HL-60 (cell line): ENCODE measurements around the gene SETD7.

Source experiments
- DNase-seq, 2 experiments: peaks; one replicate each; pipeline ENCODE4 v3.0.0-alpha.2; 2010 to 2020; ENCODE audit warnings: low read depth in 1 of 2, low spot score in 1 of 2
- H3K27ac ChIP-seq: fragments of 250-450 bp; sonication (Bioruptor Pico); replicated peaks from 2 replicates; pipeline ENCODE4 v1.5.1; 2020; ENCODE audit warnings: mild to moderate bottlenecking, moderate library complexity
- H3K27me3 ChIP-seq: fragments of 250-450 bp; sonication (Bioruptor Pico); 2 replicates; pipeline ENCODE4 v1.5.1; 2021; ENCODE audit warnings: mild to moderate bottlenecking, moderate library complexity; ENCODE audit not compliant: insufficient read depth, poor library complexity, severe bottlenecking
- H3K4me3 ChIP-seq: replicated peaks from 2 replicates; pipeline ENCODE4 v1.5.1; 2011; ENCODE audit warnings: mild to moderate bottlenecking, control low read depth, low read length; ENCODE audit not compliant: insufficient read depth
- GABPA ChIP-seq: IDR thresholded peaks from 2 replicates; pipeline ENCODE4 v1.6.1; 2012; ENCODE audit warnings: low read depth
- POLR2AphosphoS5 ChIP-seq: IDR thresholded peaks from 2 replicates; pipeline ENCODE4 v1.6.1; 2012; ENCODE audit warnings: low read depth
- SPI1 ChIP-seq: IDR thresholded peaks from 2 replicates; pipeline ENCODE4 v1.6.1; 2012; ENCODE audit warnings: low read depth, mild to moderate bottlenecking, borderline replicate concordance
- TF ChIP-seq, protein P1 (sequence below): IDR thresholded peaks from 2 replicates; pipeline ENCODE4 v1.6.1; 2012; ENCODE audit warnings: low read depth; ENCODE audit not compliant: insufficient replicate concordance
- TF ChIP-seq, protein P2 (sequence below): IDR thresholded peaks from one replicate; pipeline ENCODE4 v1.5.1; 2011; ENCODE audit warnings: low read length, control low read depth, inconsistent platforms; ENCODE audit not compliant: insufficient read depth

SETD7 gene

GRCh38 chr4:139593091-139593564 lies 37.1 kb upstream of the SETD7 start:
- TF ChIP-seq GABPA (no peak), SPI1 (no peak), POLR2AphosphoS5 (no peak)
- TF ChIP-seq, protein P1, sequence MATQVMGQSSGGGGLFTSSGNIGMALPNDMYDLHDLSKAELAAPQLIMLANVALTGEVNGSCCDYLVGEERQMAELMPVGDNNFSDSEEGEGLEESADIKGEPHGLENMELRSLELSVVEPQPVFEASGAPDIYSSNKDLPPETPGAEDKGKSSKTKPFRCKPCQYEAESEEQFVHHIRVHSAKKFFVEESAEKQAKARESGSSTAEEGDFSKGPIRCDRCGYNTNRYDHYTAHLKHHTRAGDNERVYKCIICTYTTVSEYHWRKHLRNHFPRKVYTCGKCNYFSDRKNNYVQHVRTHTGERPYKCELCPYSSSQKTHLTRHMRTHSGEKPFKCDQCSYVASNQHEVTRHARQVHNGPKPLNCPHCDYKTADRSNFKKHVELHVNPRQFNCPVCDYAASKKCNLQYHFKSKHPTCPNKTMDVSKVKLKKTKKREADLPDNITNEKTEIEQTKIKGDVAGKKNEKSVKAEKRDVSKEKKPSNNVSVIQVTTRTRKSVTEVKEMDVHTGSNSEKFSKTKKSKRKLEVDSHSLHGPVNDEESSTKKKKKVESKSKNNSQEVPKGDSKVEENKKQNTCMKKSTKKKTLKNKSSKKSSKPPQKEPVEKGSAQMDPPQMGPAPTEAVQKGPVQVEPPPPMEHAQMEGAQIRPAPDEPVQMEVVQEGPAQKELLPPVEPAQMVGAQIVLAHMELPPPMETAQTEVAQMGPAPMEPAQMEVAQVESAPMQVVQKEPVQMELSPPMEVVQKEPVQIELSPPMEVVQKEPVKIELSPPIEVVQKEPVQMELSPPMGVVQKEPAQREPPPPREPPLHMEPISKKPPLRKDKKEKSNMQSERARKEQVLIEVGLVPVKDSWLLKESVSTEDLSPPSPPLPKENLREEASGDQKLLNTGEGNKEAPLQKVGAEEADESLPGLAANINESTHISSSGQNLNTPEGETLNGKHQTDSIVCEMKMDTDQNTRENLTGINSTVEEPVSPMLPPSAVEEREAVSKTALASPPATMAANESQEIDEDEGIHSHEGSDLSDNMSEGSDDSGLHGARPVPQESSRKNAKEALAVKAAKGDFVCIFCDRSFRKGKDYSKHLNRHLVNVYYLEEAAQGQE = no peak
- TF ChIP-seq, protein P2, sequence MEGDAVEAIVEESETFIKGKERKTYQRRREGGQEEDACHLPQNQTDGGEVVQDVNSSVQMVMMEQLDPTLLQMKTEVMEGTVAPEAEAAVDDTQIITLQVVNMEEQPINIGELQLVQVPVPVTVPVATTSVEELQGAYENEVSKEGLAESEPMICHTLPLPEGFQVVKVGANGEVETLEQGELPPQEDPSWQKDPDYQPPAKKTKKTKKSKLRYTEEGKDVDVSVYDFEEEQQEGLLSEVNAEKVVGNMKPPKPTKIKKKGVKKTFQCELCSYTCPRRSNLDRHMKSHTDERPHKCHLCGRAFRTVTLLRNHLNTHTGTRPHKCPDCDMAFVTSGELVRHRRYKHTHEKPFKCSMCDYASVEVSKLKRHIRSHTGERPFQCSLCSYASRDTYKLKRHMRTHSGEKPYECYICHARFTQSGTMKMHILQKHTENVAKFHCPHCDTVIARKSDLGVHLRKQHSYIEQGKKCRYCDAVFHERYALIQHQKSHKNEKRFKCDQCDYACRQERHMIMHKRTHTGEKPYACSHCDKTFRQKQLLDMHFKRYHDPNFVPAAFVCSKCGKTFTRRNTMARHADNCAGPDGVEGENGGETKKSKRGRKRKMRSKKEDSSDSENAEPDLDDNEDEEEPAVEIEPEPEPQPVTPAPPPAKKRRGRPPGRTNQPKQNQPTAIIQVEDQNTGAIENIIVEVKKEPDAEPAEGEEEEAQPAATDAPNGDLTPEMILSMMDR = no peak
- H3K4me3 ChIP-seq = no peak overlapping the region
- no peak overlapping the region for H3K27ac ChIP-seq
- no peak for DNase-seq
- H3K27me3 ChIP-seq = peaks cover 2% of the 10 kb centered on the region

GRCh38 chr4:139589336-139590018 lies 33.5 kb upstream of the SETD7 start:
- H3K4me3 ChIP-seq = no peak overlapping the region
- DNase-seq = no peak
- H3K27me3 ChIP-seq = no peaks in the 10 kb centered on the region
- TF ChIP-seq, protein P2 = no peak
- TF ChIP-seq, protein P1 = no peak
- no peak for TF ChIP-seq SPI1
- TF ChIP-seq GABPA = no peak
- no peak for TF ChIP-seq POLR2AphosphoS5
- no peak overlapping the region for H3K27ac ChIP-seq

DNA sequence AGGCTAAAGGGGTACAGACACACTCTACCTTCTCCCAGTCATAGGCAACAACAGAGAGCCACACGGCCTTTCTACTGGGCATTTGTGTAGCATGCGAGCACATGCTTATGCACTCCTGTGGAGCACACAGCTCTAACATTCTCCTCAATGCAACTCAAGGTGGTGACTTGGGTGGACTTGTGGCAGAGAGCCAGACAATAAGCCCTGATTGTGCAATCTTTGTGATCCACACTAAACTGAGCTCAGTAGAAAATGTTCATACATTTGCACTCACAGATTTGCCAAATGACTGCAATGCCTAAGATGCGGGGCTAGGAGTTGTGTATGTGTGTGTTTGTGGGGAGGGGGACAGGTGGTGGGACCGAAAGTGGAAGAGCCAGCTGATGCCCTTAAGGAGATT lies 31.4 kb upstream of the SETD7 start:
- Histone ChIP-seq H3K27me3 (no peaks in the 10 kb centered on the region), H3K4me3 (no peak overlapping the region), H3K27ac (no peak overlapping the region)
- TF ChIP-seq, protein P1 = no peak
- TF ChIP-seq SPI1 (no peak), GABPA (no peak), POLR2AphosphoS5 (no peak)
- TF ChIP-seq, protein P2 = no peak
- no peak for DNase-seq
